Uterus (tissue), 2 donors: ENCODE results near the gene METTL4.

Experiments
- CTCF ChIP-seq, 4 experiments: fragments of 200-600 bp in 2 of 4; fragments of 450-650 bp in 2 of 4; sonication (generic) in 2 of 4; IDR thresholded peaks; one replicate each; pipeline ENCODE4 v1.5.1; 2016 to 2019; ENCODE audit warnings: antibody characterized with exemption in 4 of 4, mild to moderate bottlenecking in 2 of 4, moderate library complexity in 1 of 4
- POLR2A ChIP-seq, 2 donors: fragments of 450-650 bp; IDR thresholded peaks; one replicate each; pipeline ENCODE4 v1.6.1; 2016; ENCODE audit warnings: antibody characterized with exemption in 2 of 2, mild to moderate bottlenecking in 1 of 2, moderate library complexity in 1 of 2

GRCh38 chr18:2537296-2537695 is 34.0 kb downstream of the METTL4 start:
- TF ChIP-seq CTCF (IDR thresholded peaks at IDR 0.05) (no peak), POLR2A (IDR thresholded peaks at IDR 0.05) (no peak)
